GM21390 (cell line): ENCODE data around the gene EID2.

Experiments
- ATAC-seq: cut with Tn5 transposase; IDR thresholded peaks from one replicate; pipeline ENCODE4 v1.9.1; 2021; ENCODE audit not compliant: unreplicated experiment

The EID2 gene

DNA sequence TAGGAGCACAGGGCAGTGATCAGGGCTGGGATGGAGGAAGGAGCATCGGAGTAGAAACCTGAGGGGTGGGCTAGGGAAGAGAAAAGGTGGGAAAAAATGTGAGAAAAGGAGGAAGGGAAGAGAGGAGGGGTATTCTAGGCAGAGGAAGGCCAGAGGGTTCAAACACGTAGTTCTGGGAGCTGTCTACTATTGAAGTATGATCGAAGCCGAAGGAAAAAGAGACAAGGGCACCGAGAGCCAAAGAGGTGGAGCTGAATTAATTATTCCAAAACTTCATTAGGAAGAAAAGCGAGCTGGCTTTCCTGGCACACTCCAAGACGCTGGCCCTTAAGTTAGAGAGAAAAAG lies 33.4 kb downstream of the EID2 start:
- ATAC-seq, result no peak

DNA sequence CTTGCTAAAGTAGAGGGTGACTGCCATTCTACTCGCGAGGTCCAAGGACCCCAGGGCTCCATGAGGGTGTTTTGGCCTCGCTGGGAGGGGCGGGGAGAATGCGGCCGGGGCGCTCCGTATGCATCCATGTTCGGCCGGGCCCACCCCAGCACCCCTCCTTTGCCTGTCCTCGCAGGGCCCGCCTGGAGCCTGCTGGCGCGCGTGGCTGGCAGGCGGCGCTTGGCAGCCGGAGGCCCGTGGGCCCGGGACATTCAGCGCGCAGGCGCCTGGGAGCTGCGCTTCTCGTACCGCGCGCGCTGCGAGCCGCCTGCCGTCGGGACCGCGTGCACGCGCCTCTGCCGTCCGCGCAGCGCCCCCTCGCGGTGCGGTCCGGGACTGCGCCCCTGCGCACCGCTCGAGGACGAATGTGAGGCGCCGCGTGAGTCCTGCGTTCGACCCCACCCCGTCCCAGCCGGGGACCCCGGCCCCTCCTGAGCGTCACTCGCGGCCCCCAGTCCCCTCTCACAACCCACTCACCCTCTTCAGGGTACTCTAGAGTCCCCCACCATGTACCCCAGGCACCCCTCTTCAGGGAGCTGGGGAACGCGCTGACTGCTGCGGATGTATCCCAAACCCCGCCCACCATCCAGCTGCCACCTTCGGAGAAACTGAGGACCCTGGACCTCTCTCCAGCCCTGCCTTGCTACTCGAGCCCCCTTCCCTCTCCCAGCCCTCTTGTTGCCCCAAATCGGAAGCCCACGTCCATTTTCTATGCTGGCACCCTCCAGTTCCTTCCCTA lies 37.1 kb downstream of the EID2 start:
- ATAC-seq, result no peak

DNA sequence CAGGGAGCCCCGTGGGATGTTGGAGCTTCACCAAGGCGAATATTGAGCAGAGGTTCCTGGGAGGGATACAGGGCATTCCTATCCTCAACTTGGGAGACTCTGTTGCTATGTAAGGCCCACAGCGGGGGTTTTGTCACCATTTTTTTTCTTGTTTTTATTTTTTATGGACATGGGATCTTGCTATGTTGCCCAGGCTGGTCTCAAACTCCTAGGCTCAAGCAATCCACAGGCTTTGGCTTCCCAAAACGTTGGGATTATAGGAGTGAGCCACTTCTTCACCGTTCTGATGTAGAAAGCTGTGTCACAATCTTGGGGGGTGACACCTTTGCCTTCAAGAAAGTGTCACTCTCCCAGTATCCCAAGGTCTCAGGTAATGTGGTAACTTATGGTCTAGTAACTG lies 38.6 kb downstream of the EID2 start:
- ATAC-seq, result no peak

DNA sequence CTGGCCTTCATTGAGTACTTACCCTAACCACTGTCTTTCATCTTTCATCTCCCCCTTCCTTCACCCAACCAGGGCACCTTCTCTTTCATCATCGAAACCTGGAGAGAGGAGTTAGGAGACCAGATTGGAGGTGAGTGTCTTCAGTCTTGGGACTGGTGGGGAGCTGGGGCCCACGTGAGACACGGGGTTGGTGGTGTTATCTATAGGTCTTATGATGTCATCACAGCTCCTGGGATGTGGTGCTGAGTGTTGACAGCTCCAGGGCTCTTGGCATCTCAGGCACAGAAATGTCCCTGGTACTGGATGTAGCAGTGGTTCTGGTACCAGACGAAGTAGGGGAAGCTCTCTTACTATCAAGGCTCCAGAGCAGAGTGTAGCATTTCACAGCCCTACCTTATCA lies 39.4 kb downstream of the EID2 start:
- no peak for ATAC-seq

DNA sequence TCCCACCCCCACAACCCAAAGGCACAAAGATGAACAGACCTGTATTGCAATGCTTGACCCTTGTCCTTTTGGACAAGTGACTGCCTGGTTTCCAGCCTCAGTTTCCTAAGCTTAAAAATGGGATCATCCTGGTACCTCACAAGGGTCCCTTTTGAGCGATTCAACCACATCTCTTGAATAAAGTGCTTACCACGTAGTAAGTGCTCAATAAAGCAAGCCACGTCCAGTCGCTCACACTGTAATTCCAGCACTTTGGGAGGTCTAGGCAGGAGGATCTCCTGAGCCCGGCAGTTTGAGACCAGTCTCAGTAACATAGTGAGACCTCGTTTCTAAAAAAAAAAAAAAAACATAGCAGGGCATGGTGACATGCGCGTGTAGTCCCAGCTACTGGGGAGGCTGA lies 40.0 kb downstream of the EID2 start:
- no peak for ATAC-seq

DNA sequence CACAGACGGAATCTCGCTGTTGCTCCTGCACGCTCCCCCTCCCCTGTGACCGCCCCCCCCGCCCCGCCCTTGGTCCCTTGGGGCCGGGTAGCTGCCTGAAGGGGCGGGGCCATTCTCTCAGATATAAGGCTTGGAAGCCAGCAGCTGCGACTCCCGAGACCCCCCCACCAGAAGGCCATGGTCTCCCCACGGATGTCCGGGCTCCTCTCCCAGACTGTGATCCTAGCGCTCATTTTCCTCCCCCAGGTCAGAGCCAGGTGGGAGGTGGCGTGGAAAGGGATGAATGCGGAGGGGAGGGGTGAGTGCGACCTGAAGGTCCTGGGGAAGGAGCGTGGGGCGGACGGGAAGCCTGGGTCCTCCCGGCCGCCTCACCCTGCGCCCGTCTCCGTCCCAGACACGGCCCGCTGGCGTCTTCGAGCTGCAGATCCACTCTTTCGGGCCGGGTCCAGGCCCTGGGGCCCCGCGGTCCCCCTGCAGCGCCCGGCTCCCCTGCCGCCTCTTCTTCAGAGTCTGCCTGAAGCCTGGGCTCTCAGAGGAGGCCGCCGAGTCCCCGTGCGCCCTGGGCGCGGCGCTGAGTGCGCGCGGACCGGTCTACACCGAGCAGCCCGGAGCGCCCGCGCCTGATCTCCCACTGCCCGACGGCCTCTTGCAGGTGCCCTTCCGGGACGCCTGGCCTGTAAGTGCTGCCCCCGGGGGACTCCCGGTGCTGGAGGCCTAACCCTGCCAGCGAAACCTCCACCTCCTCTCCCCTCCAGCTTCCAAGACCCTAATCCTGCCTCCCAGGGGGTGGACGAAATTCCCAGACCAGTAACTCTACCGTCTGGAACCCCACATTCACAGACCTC lies 40.9 kb downstream of the EID2 start, which contains the start of gene DLL3:
Gene DLL3, plus strand, starts transcription at position 150 of the 845 bp plus-strand sequence. Its CDS starts 28 bp downstream, at position 178.
- no peak for ATAC-seq

DNA sequence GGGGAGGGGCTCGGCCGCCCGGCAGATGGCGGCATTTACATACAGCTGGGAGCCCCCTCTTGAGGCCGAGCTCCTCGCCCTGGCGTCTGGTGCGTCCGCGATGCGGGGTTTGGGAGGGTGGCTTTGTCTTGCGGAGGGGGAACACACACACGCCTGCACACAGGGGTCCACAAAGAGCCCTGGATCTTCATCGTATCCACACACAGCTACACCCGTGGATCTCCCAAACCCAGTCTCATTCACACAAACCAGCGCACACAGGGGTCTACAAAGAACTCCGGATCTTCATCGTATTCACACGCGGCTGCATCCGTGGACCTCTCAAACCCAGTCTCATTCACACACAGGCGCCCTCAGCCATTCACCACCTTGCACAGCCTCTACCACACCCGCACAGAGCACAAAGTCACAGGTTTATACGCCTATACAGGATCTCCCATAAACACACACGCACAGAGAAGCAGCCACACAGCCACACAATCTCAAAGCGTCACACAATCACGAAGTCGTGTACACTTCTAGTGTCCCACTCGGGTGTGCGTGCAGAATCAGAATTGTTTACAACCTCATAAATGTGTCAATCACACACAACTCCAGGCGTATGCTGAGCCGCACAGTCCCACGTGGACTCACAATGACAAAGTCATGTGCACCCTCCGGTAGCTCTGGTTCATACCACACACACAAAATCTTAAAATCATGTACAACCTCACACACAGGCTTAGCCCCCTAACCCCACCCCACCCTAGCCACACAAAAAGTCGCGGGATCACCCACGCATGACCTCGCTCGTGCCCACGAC lies 41.8 kb downstream of the EID2 start:
- no peak for ATAC-seq

DNA sequence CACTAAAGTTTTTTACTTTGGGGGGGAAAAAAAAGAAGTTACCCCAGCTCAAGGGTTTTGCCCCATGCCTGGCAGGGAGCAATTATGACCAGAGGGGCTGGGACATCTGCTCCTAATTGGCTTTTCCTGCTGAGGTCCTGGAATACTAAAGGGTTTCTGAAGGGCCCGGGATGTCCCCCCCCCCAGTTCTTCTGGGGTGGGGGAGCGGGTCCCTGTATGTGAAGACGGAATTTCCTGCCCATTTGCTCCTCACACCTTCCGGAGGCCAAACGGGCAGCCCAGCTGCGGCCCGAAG lies 42.3 kb downstream of the EID2 start:
- no peak for ATAC-seq

DNA sequence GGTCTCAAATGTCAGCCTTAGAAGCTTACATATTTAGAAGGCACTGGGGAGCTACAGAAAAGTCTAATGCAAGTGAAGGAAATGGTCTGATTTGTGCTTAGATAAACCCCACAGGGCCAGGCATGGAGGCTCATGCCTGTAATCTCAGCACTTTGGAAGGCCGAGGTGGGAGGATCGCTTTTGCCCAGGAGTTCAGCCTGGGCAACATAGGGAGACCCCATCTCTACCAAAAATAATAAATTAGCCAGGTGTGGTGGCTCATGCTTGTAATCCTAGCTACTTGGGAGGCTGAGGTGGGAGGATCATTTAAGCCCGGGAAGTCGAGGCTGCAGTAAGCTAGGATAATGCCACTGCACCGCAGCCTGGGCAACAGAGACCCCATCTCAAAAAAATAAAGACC lies 43.9 kb downstream of the EID2 start:
- no peak for ATAC-seq

DNA sequence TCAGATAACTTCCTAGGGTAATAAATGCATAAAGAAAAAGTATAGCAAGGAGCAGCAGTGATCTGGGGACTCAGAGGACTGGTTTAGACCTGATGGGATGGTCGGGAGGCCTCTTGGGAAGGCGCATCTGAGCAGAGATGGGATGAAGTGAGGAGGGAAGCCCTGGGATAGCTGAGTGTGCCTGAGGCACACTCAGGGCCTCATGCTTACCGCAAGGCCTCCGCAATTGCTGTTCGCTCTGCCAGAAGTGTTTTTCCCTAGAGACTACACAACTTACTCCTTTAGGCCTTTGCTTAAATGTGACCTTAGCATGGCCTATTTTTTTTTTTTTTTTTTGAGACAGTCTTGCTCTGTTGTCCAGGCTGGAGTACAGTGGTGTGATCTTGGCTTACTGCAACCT lies 45.3 kb downstream of the EID2 start:
- ATAC-seq, result no peak

DNA sequence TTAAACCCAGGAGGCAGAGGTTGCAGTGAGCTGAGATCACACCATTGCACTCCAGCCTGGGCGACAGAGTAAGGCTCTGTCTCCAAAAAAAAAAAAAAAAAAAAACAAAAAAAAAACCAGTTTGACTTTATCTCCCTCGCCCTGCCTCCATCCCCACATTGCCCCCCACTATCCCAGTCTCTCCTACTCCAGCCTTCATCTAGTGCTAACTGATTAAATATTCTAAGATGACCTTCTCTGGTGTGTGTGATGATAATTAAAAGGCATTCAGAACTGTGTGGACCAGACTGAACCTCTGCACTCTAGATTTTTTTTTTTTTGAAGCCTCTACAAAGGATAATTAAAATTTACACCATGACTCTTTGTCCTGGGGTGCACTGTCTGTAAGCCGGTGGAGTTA lies 47.2 kb downstream of the EID2 start:
- no peak for ATAC-seq

DNA sequence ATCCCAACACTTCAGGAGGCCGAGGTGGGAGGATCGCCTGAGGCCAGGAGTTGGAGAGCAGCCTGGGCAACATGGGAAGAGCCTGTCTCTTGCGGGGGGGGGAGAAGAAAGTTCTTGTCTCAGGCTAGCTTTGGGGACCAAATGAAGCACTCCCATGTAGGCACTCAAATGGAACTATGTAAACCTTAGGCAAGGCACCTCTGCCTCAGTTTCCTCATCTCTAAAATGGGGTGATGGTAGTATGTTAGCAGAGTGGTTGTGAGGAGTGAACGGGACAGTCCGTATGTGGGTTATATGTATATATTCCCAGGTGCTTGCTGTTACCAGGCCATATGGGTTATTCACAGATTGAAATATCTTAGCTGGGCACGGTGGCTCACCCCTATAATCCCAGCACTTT lies 47.7 kb downstream of the EID2 start:
- no peak for ATAC-seq

DNA sequence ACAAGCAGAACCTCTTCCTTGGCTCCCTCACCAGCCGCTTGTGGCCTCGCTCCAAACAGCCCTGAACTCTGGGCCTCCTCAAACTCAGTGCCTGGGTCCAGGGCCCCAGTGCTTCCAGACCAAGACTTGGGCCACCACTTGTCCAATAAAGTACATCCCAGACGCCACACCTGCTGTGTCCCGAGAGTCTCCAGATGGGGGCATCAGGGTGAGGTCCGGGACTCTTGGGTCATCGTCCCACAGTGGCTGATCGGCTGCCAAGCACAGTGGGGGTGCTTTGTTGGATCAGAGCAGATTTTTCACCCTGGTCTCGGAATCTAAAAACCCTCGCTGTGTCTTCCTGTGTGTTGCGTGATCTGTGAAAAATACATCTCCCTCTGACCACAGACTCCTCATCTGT lies 50.2 kb downstream of the EID2 start:
- no peak for ATAC-seq
